A549 (cell line): ENCODE data around the gene SAMD10. TPM values are rescaled to one million over a fixed set of nuclear protein-coding genes. Genes with fewer than 3 reads are reported as not detected.

Source experiments
- ATOH8 ChIP-seq: fragments of 250-450 bp; sonication (Bioruptor Pico); IDR thresholded peaks from 2 replicates; pipeline ENCODE4 v1.5.0; 2020; ENCODE audit warnings: low read depth, mild to moderate bottlenecking, moderate library complexity
- BCL3 ChIP-seq: fragments of >200 bp; sonication (Bioruptor Twin); formaldehyde crosslinking; IDR thresholded peaks from 3 replicates; pipeline ENCODE4 v1.6.1; 2016
- CEBPB ChIP-seq, 2 experiments: fragments of >200 bp in 1 of 2; sonication (Bioruptor Twin) in 1 of 2; formaldehyde crosslinking in 1 of 2; IDR thresholded peaks; 2 replicates each; pipeline ENCODE4 v1.6.1; 2012 to 2016
- CHD2 ChIP-seq: fragments of 150-350 bp; IDR thresholded peaks from 2 replicates; pipeline ENCODE4 v1.6.1; 2014; ENCODE audit warnings: low read length; ENCODE audit not compliant: partially characterized antibody
- CHD4 ChIP-seq: fragments of 200-600 bp; sonication (generic); IDR thresholded peaks from 2 replicates; pipeline ENCODE4 v1.6.1; 2016; ENCODE audit warnings: antibody characterized with exemption, mild to moderate bottlenecking, borderline replicate concordance
- EP300 ChIP-seq, 2 experiments: fragments of >200 bp; sonication (Bioruptor Twin); formaldehyde crosslinking; IDR thresholded peaks; 2 replicates in 1 of 2; 3 replicates in 1 of 2; pipeline ENCODE4 v1.6.1; 2016 to 2017
- HDAC2 ChIP-seq: fragments of 200-600 bp; sonication (generic); IDR thresholded peaks from 2 replicates; pipeline ENCODE4 v1.6.1; 2016
- HES2 ChIP-seq: fragments of >200 bp; sonication (Bioruptor Twin); formaldehyde crosslinking; IDR thresholded peaks from 2 replicates; pipeline ENCODE4 v1.6.1; 2016
- HOXA7 ChIP-seq: fragments of 250-450 bp; sonication (Bioruptor Pico); IDR thresholded peaks from 2 replicates; pipeline ENCODE4 v1.5.0; 2020; ENCODE audit warnings: mild to moderate bottlenecking, moderate library complexity
- HOXB13 ChIP-seq: fragments of 250-450 bp; sonication (Bioruptor Pico); IDR thresholded peaks from 2 replicates; pipeline ENCODE4 v1.5.0; 2020; ENCODE audit warnings: low read depth, mild to moderate bottlenecking, moderate library complexity
- JUN ChIP-seq, 2 experiments: fragments of >200 bp; sonication (Bioruptor Twin); formaldehyde crosslinking; IDR thresholded peaks; 2 replicates in 1 of 2; 3 replicates in 1 of 2; pipeline ENCODE4 v1.6.1; 2016 to 2017
- KDM1A ChIP-seq: fragments of 200-600 bp; sonication (generic); IDR thresholded peaks from 2 replicates; pipeline ENCODE4 v1.6.1; 2016; ENCODE audit warnings: low read depth, mild to moderate bottlenecking
- MAX ChIP-seq: IDR thresholded peaks from 2 replicates; pipeline ENCODE4 v1.6.1; 2012
- MAZ ChIP-seq: fragments of 150-350 bp; IDR thresholded peaks from 2 replicates; pipeline ENCODE4 v1.6.1; 2014; ENCODE audit warnings: antibody characterized with exemption, low read depth, low read length, borderline replicate concordance
- POLR2AphosphoS2 ChIP-seq: conservative IDR thresholded peaks from 2 replicates; pipeline ENCODE4 v1.6.1; 2012; ENCODE audit warnings: low read length, improper control_type of control experiment, inconsistent platforms
- REST ChIP-seq: fragments of 200-600 bp; sonication (generic); IDR thresholded peaks from 2 replicates; pipeline ENCODE4 v1.6.1; 2016; ENCODE audit warnings: antibody characterized with exemption, mild to moderate bottlenecking, moderate library complexity
- SMC3 ChIP-seq: fragments of >200 bp; sonication (Bioruptor Twin); formaldehyde crosslinking; IDR thresholded peaks from 3 replicates; pipeline ENCODE4 v1.6.1; 2018; ENCODE audit warnings: inconsistent platforms
- SREBF2 ChIP-seq: fragments of 450-650 bp; IDR thresholded peaks from 2 replicates; pipeline ENCODE4 v1.6.1; 2014; ENCODE audit warnings: mild to moderate bottlenecking, moderate library complexity
- TFCP2L1 ChIP-seq: fragments of 250-450 bp; sonication (Bioruptor Pico); IDR thresholded peaks from 2 replicates; pipeline ENCODE4 v1.5.0; 2021; ENCODE audit warnings: mild to moderate bottlenecking
- USF2 ChIP-seq: fragments of 450-650 bp; IDR thresholded peaks from 2 replicates; pipeline ENCODE4 v1.6.1; 2014; ENCODE audit warnings: antibody characterized with exemption
- ZFP36 ChIP-seq: fragments of 450-650 bp; IDR thresholded peaks from 2 replicates; pipeline ENCODE4 v1.6.1; 2014; ENCODE audit warnings: borderline replicate concordance; ENCODE audit not compliant: partially characterized antibody
- ZSCAN20 ChIP-seq: fragments of 250-450 bp; sonication (Bioruptor Pico); IDR thresholded peaks from 2 replicates; pipeline ENCODE4 v1.8.0; 2022; ENCODE audit warnings: mild to moderate bottlenecking, moderate library complexity
- polyA plus RNA-seq, 4 experiments: library from polyadenylated mRNA; depleted of rRNA in 3 of 4; stranded (reverse); fragments of >200 nt; fragmentation: RNase III in 1 of 4; extraction: RNeasy Plus Mini Kit Qiagen cat#74134 plus additional on column Dnase treatment in 1 of 4; gene quantifications; 2 replicates in 3 of 4; 3 replicates in 1 of 4; pipeline ENCODE4 v1.2.3, GENCODE V29; 2011 to 2017

SAMD10 gene
- polyA plus RNA-seq, 2 of the 4 experiments (the other 2 are of a cell fraction) = not detected

- TF ChIP-seq ATOH8 (CRISPR knock-in tag) (no peak), REST (no peak), USF2 (peak; percentile 83; the same call in 1 of the 2 replicates), BCL3 (no peak; the same call in 2 of the 3 replicates), HOXA7 (CRISPR knock-in tag) (no peak), SREBF2 (no peak), HDAC2 (no peak), CHD4 (no peak), JUN (IDR thresholded peaks at IDR 0.05) (peak in 1 of 2 experiments; percentile 74; a peak in 3 of 5 replicates), SMC3 (no peak), ZSCAN20 (CRISPR knock-in tag) (no peak), CEBPB (IDR thresholded peaks at IDR 0.05) (no peak), CHD2 (no peak), MAX (peak; percentile 97), MAZ (no peak), POLR2AphosphoS2 (no peak), HES2 (no peak), KDM1A (no peak), EP300 (IDR thresholded peaks at IDR 0.05) (no peak), ZFP36 (no peak), TFCP2L1 (CRISPR knock-in tag) (no peak), HOXB13 (CRISPR knock-in tag) (no peak)
Observed at GRCh38 chr20:63955827-63956663, 23.4 kb downstream of the SAMD10 start, which contains the start of gene UCKL1 (continued).
